C4-2B (cell line): ENCODE measurements around the gene SLCO2A1.

Experiments used
- H3K27ac ChIP-seq: fragments of 450-650 bp; 2 replicates; pipeline ENCODE4 v1.5.1; 2017
- ZFX ChIP-seq: fragments of 450-650 bp; IDR thresholded peaks from 2 replicates; pipeline ENCODE4 v1.6.1; 2017
- TF ChIP-seq, protein P1 (sequence below): fragments of 450-650 bp; conservative IDR thresholded peaks from 2 replicates; pipeline ENCODE4 v1.5.1; 2017; ENCODE audit warnings: mild to moderate bottlenecking

The SLCO2A1 gene

GRCh38 chr3:133881939-133882825, 147.5 kb downstream of the SLCO2A1 start:
- H3K27ac ChIP-seq = no peak overlapping the region
- TF ChIP-seq ZFX = no peak
- TF ChIP-seq, protein P1, sequence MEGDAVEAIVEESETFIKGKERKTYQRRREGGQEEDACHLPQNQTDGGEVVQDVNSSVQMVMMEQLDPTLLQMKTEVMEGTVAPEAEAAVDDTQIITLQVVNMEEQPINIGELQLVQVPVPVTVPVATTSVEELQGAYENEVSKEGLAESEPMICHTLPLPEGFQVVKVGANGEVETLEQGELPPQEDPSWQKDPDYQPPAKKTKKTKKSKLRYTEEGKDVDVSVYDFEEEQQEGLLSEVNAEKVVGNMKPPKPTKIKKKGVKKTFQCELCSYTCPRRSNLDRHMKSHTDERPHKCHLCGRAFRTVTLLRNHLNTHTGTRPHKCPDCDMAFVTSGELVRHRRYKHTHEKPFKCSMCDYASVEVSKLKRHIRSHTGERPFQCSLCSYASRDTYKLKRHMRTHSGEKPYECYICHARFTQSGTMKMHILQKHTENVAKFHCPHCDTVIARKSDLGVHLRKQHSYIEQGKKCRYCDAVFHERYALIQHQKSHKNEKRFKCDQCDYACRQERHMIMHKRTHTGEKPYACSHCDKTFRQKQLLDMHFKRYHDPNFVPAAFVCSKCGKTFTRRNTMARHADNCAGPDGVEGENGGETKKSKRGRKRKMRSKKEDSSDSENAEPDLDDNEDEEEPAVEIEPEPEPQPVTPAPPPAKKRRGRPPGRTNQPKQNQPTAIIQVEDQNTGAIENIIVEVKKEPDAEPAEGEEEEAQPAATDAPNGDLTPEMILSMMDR = no peak

DNA sequence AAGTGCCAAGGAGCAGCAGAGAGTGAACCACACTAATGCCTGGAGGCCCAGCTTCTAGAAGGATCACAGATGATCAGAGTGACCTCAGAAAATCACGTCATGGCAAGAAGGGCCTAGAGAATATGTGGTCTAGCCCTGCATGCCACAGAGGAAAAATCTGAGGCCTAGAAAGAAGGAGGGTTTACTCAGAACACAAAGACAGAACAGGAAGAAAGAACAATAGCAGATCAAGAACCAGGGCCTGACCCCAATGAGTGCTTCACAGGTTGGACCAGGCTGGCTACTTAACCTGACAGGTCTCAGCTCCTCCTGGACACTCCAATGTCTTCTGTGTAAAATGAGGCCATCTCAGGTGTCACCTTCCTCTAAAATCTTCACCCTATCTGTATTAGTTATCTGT, 148.2 kb downstream of the SLCO2A1 start:
- TF ChIP-seq, protein P1 = no peak
- TF ChIP-seq ZFX = no peak
- H3K27ac ChIP-seq = no peak overlapping the region

DNA sequence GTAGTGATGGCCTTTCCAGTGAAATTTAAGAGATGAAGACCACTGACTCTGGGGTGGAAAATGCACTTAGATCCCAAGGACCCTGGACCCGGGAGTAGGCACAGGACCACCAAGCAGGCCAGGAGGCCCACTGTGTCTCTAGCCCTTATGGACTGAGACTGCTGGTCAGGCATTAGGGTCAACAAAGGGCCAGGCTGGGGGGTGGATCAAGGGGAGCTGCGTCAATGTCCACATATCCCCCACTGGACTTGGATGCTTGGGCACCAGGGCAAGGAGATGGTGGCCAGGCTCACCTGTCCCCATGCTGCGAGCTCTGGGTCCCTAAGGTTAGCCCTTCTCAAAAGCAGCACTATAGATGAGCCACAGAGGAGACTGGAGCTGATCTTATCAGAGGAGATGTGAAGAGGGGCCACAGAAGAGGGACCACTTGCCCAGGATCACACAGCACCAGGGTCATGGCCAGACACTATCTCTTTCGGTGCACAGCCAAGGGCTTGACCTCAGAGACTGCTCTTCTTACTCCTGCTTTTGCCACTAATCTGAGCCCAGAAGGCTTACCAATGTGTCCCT, 148.8 kb downstream of the SLCO2A1 start:
- no peak overlapping the region for H3K27ac ChIP-seq
- TF ChIP-seq, protein P1 = no peak
- no peak for TF ChIP-seq ZFX

DNA sequence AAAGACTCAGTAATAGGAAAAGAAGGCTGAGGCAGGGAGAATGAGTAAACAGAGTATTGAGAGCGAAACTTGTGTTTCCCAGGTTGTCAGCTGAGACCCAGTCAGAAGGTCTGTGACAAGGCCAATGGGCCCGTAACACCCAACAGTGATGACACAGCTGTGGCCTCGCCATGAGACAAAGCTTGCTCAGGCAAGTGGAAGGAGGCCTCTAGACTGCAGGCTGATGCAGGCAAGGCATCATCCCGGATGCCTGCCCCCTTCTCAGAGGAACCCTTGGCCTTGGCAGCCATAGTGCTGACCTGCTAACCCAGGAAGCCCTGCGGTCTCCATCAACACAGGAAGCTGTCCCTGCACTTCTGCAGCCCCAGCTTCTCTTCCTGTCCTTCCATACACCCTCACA, 149.4 kb downstream of the SLCO2A1 start:
- no peak overlapping the region for H3K27ac ChIP-seq
- TF ChIP-seq, protein P1 = no peak
- no peak for TF ChIP-seq ZFX

- no peak overlapping the region for H3K27ac ChIP-seq
- TF ChIP-seq ZFX = no peak
- TF ChIP-seq, protein P1 = no peak
Observed at GRCh38 chr3:133878518-133878917, 151.2 kb downstream of the SLCO2A1 start.
